Measurements from ENCODE around the gene PSD2.

The PSD2 gene

DNA sequence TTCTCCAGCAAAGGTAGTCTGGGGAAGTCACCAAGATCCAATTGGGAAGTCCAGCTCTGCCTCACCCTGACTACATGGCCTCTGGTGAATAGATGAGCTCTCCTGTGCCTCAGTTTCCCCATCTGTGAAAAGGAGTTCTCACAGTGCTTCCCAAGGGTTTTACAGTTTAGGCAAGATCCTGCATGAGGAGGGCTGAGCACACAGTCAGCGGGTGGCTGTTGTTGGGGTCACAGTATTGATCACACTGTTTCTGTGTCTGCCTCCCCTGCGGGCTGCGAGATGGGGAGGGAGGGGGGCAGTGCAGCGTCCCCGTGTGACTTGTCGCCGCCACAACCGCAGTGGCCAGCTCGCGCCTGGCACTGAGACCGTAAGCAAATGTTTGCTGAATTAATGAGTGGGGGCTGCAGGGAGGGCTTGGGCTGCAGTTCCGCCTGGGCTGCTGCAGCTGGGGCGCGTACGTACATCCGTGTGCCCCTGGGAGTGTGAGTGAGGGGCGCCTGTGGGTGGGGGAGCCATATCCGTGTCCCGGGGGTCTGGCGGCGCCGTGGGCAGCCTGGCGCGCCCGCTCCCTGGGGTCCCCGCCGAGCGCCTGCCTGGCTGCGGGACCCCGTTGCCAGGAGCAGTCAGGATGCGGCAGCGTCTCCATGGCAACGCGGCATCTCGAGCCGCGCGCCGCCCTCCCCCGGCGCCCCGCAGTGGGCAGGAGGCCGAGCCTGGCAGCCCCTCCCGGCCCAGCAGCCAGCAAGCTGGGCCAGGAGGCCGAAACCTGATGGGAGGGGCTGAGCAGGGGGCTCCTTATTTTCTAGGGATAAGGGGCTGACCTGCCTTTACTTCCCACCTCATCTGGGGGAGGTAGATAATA is 31.4 kb upstream of the PSD2 start:
- peak; percentile 90 for DNase-seq

DNA sequence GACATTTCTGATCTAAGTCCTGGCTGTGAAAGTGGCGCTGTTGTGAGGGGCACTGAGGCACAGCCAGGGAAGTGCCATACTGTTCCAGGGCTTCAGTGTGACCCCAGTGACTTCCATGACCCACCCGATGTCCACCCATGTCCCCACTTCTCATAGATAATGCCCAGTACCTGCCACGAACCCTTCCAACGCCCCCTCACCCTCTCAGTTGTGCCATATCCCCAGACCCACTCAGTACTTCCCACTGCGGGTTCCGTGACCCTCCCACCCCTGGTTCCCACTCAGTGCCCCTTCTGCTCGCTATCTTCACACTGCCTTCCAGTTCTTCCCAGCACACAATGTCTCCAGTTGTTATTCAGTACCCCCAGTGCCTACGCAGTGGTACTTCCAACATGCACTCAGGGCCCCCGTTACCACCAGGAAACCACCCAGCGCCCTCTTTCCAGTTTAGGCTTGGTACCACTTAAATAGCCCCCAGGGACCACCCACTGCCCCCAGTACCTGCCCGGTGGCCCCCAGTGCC is 30.7 kb upstream of the PSD2 start:
- DNase-seq = no peak

DNA sequence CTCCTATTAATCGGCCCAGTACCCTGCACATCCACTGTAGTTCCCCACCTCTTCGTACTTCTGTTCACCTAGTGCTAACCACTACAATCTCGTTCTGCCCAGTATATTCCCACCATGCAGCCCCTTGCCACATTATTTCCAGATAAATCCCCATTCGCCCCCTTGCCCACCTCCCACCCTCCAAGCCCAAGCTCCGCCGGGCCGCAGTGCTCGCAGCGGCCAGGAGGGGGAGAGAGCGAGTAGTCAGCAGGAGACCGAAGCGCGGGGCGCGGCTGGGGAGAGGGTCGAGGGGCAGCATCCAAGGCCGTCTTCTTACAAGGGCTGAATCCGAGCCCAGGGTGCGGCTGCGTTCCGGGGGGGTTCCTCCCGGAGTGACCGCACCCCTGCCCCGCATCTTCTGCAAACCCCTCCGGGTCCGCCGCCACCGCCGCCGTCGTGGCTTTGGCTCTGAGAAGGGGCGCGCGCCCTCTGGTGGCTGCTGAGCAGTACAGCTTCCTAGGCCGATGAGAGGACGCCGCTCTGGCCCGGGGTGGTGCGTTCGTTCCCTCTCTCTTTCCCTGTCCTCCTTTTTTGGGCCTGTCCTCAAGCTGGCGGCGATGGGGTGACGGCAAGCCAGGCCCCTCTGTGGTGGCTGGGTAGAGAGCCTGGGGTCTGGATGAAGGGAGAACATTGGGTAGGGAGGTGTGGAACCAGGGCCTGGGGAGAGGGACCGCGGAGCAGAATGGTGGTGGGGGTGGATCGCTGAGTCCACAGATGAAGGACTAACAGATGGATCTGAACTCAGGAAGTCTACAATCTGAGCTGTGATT is 30.0 kb upstream of the PSD2 start:
- peak; percentile 95 for DNase-seq

DNA sequence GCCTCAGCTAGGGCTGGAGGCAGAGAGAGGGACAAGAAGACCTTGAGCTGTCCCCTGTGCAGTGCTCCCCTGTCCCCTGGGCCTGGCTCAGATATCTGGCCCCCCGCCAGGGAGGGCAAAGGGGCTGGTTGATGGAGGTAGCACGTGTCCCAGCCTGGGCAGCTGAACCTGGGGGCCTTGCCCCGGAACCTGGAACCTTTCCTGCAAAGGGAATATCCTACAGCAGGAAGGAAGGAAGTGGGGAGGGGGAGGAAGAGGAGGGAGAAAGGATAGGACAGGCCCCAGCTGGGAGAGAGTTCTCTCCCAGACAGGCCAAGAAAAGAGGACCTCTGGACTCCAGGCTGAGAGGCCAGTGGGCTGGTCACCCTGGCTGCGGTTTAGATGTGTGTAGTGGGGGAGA is 27.6 kb upstream of the PSD2 start:
- no peak for DNase-seq

DNA sequence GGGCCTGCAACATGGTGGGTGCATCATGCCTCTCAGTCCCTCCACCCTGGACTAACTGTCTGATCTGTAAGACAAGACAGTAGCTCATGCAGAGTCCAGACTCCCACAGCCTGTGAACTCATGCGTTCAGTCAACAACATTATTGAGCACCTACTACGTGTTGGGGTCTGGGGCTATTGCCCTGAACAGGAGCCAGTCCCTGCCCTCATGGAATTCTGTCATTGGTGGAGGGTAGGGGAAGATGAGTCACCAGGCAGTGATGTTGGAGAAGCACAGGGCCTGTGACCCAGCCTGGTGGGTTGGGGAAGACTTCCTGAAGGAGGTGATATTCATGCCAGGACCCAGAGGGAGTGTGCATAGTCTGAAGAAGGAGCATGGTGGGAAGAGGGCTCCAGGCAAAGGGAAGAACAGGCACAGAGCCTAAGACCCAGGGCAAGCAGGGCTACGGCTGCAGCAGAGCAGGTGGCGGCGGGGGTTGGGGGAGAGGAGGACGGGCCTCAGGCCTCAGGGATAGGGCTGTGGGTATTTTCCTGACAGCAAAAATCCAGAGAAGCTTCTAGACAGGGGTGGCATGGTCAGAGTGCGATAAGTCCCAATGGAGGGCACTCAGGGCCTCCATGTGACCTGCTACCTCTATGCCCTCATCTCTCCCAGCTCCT is 26.7 kb upstream of the PSD2 start:
- DNase-seq = no peak

DNA sequence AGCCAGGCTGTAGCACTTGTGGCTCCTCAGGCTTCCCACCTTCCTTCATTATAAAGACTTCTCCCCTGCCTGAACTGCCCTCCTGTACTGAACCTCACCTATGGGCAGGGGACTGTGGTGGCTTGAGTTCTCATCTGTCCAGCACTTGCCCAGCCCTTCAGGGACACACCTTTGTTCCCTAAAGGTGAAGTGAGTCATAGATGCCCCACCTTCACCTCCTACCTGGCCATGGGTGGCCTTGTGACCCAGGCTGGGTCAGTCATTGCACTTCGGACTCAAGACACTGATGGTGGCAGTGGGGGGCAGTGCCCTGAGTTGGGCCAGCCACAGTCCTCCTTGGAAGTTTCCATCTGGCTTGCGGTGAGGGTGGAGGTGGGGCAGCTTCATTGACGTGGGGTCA is 26.1 kb upstream of the PSD2 start:
- no peak for DNase-seq

DNA sequence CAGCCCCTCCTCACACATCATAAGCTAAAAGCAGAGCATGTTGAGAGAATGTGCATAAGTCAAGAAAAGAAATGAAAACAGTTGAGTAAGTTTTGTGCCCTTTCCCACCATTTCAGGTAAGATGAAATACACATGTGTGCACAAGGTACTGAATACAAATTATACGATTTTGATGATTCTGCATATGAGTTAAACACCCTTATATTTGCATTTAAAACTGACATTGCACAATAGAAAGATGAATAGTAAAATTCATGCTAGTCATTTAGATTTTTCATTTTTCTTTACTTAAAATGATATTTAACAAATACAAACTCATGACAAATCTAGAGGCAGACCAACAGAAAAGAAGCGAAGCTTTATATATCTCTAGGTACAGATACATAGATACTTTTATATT is 24.9 kb upstream of the PSD2 start:
- no peak for DNase-seq

DNA sequence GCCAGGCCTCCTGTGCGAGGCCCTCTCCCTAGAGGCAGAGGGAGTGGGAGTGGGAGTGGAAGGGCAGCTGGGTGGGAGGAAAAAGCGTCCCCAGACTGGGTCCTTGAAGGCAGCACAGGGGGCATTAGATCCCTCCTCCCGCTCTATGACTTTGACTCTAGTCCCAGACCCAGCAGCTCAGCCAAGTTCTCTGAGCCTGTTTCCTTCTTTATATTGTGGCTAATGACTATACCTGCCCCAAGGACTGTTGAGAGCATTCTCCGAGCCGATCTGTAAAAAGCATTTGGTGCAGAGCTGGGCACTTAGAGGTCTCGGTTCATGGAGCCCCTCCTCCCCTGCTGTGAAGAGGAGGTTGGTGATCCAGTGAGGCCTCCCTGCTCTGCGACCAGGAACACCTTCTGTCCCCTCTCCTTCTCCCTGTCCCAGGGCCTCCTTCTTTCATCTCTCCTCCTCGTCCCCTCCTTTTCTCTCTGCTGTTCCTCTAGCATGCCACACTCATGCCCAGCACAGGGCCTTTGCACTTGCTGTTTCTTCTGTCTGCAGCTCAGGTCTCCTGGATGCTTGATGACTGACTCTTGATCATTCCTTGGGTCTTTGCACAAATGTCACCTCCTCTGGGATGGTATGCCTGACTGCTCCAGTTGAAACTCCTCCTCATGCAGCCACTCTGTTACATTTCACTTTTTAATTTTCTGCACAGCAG is 23.4 kb upstream of the PSD2 start:
- DNase-seq = no peak

DNA sequence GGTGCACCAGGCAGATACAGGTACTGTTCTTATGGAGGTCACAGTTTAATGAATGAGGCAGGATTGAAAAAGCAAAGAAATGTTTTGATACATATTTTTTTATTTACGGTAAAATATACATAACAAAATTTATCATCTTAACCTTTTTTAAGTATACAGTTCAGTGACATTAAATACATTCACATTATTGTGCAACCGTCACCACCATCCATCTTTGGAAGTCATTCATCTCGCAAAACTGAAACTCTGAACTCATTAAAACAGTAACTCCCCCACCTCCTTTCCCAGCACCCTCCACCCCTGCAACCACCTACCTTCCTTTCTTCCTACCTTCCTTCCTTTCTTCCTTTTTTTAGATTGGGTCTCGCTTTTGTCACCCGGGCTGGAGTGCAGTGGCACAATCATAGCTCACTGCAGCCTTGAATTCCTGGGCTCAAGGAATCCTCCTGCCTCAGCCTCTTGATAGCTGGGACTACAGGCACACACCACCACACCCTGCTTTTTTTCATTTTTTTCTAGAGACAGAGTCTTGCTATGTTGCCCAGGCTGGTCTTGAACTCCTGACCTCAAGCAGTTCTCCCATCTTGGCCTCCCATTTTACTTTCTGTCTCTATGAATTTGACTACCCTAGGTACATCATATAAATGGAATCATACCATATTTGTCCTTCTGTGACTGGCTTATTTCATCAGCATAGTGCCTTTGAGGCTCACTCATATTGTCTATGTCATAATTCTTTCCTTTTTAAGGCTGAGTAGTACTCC is 22.5 kb upstream of the PSD2 start:
- no peak for DNase-seq

DNA sequence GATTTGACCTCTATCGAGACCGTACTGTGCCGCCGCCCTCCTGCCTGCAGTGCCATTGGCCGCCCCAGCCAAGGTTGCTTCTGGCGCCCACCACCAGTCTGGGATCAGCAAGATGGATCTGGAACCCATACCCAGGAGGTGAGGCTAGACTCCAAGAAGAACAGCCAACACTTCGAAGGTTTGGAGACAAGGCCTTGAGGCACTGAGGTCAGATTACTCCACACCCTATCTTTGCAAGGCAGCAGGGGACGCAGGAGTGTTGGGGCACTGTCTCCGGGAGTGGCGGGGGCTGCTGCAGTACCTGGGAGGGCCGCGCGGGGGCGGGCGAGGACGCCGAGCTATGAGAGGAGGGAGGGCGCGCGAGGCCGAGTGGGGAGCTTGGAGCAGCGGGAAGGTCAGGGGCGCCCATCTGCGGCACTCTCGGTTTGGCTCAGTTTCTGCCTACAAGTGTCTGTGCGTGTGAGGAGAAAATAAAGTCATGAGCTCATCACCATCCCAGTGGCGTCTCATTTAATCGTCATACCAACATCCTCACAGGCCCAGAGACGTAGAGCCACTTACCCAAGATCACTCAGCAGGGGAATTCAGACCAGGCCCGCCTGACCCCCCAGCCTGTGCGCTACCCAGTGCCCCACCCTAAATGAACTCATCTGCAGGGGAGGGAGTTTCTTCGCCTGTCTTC is 20.5 kb upstream of the PSD2 start:
- peak; percentile 89 for DNase-seq

DNA sequence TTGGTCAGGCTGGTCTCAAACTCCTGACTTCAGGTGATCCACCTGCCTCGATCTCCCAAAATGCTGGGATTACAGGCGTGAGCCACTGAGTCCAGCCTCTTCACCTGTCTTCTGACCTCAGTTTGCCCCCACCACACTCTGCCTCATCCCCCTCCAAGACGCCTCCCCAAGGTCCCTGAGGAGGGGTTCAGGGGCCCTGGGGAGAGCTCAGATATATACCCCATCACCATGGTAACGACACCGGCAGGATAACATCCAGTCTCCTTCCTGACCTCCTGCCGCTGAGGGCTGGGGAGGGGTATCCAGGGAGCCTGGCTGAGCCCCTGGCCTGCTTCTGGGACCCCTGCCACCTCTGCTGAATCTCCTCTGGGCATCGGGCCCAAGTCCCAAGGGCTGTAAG is 19.7 kb upstream of the PSD2 start:
- no peak for DNase-seq

DNA sequence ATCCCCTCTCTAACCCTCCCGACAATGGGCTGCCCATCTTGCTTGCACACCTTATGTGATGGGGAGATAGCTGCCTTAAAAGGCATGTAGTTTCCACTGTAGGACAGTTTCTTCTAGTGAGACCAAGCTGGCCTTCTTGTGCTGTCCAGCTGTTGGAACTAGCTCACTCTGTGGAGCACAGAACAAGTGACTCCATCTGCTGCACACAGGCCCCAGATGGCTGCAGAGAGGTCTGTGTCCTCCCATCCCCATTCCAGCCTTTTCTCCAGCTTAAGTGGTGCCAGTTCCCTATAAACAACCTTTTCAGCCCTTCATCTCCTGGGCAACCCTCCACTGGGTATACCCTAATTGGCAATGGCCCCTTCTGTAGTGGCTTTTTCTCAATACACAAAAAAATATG is 18.7 kb upstream of the PSD2 start:
- peak; percentile 66 for DNase-seq

DNA sequence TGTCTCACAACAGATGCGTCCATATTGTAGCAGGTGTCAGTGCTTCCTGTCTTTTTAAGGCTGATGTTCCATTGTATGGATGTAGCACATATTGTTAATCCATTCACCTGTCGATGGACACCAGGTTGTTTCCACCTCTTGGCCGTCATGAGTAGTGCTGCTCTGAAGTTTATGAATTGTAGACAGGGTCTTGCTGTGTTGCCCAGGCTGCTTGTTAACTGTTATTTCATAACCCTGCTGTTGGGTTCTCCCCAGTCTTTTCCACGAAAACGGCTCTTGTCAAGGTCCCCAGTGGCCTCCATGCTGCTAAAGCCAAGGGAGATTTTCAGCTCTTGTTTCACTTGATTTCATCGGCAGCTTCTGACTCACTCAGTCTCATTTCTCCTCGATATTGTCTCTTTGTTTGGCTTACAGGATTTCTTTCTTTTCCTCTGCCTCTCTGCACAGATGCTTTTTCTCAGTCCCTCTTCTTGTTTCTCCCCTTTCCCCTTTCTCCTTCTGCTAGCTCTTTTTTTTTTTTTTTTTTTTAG is 12.1 kb upstream of the PSD2 start:
- no peak for DNase-seq

DNA sequence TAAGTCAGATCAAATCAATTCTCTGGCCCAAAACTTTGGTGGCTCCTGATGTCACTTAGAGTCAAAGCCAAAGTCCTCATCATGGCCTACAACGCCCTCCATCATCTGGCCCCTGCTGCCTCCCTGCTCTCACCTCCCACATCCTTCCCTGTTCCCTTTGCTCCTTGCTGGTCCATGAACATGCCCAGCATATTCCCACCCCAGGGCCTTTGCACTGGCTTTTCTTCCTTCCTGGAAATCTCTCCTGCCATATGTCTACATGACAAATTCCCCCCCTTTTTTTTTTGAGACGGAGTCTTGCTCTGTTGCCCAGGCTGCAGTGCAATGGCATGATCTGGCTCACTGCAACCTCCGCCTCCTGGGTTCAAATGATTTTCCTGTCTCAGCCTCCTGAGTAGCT is 11.1 kb upstream of the PSD2 start:
- DNase-seq = no peak

DNA sequence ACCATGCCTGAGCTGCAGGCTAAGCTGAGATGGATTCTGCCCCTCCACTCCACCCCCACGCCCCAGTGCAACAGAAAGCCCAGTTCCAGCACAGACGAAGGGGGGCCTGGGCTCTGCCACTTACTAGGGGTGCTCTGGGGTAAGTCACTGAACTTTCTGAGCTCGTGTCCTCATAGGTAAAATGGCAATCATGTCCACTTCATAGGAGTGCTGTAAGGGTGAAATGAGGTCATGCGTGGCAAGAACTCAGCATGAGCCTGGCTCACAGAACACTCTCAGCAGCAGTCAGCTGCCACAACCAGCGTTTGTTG is 8.4 kb upstream of the PSD2 start:
- no peak for DNase-seq

DNA sequence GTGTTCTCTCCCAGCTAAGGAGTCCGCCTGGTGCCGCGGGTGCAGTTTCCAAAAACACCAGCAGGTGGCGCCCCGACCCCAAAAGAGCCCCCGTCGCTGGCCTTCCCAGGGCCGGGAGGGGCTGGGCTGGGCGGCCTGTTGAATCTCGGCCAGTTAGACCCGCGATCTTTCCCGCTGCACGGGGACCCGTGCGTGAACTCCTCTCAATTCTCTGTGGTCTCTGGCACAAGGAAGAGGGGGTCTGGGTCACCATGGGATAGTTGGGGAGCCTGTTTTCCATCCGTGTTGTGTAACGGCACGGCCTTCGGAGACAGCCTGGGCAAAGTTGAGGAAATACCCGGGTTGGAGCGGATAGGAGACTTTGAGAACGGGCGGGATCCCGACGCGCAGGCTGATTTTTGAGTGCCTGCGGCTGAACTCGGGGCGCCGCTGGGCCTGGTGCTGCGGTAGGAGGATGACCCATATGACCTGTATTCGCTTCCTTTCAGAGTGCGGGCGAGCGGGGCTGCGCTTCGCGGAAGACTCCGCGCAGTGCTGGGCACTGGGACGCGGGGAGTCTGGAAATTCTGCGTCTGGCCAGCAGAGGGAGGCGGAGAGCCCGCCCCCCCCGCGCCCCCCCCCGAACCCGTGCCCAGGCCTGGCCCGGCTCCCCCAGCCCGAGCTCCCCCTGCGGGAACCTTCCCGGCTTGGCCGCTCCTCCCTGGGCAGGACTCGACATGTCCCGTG is 7.9 kb upstream of the PSD2 start:
- peak; percentile 97 for DNase-seq

DNA sequence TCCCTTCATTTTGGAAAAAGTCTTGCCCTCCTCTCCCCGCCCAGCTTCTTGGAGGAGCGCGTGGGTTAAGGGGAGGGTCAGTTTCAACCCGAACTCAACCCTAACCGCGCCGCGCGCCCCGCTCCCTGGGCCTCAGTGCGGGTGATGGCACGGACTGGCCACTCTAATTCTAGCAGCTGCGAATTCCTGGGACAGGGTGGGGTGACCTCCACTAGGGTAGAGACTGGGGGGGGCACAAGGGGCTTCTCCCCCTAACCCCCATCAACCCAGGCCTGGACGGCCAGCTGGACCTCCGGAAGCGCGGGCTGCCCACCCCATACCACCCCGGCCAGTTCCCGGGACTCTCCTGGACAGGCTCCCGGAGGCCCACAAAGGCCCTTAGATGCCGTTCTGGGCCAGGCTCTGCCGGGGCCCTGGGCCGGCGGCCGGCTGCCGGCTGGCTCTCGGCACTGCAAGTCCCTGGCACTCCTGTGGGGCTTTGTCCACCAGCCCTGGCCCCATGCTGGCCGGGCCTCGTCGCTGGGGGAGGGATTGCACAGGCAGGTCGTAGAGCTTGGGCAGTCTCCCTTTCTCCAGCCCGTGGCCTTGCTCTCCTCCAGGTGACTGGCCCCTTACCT is 7.2 kb upstream of the PSD2 start:
- DNase-seq = no peak

DNA sequence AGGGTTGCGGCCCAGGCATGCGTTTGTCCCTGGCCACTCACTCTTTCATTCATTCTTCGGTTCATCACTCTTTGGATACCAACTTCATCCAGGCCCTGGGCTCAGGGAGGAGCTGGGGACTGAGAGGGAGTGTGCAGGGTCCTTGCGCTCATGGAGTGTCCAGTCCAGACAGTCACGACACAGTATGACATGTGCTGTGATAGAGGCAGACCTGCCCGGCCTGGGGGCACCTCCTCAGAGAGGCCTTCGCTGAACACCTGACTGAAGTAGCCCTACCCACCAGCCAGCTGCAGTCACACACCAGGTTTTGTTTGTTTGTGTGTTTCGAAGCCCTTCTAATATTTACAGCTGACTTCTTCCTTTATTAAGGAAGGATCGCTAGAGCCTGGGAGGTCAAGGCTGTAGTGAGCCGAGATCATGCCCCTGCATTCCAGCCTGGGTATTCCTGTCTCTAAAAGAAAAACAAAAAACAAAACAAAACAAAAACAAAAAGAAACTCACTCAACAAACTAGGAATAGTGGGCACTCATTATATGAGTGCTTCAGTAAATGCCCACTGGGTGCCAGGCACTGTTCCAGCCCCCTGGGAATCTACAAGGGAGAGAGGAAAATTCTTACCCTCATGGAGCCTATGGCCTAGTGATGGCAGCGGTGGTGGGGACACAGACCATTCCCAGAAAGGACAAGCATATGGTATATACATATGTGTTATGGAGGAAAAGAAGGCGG is 6.3 kb upstream of the PSD2 start:
- DNase-seq = no peak

DNA sequence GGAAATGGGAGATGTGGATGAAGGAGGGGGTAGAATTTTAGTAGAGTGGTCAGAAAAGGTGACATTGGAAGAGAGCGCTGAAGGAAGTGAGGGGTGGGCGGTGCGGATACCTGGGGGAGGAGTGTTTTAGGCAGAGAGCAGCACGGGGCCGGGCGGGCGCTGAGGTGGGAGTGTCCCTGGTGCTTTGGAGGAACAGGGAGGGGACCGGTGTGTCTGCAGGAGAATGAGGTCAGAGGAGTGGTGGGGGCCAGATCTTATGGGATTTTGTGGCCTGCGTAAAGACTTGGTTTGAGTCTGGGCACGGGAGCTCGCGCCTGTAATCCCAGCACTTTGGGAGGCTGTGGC is 5.8 kb upstream of the PSD2 start:
- no peak for DNase-seq

DNA sequence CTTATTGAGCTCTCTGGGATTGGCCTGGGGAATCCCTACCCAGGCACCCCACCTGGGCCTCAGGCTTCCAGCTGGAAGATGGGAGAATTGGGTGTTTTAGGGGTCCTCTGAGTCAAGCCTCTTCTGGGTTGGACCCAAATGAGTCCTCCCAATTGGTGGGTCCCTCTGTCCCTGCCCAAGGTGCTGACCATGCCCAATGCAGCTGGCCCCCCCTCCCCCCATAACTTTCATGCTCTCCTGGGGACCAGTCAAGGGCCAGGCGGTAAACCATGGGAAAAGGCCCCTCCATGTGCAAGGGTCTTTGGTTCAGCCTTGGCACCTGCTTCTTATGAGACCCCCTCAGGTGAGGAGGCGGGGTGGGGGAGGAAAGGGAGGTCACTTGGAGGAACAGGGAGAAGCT is 3.4 kb upstream of the PSD2 start:
- no peak for DNase-seq
